ENCODE results near the gene FAM187B.
"Not testable (repeated sequence)": the region's sequence is repeated elsewhere in the genome, so short reads cannot be mapped to it uniquely, and the experiment has no call there.

DNA sequence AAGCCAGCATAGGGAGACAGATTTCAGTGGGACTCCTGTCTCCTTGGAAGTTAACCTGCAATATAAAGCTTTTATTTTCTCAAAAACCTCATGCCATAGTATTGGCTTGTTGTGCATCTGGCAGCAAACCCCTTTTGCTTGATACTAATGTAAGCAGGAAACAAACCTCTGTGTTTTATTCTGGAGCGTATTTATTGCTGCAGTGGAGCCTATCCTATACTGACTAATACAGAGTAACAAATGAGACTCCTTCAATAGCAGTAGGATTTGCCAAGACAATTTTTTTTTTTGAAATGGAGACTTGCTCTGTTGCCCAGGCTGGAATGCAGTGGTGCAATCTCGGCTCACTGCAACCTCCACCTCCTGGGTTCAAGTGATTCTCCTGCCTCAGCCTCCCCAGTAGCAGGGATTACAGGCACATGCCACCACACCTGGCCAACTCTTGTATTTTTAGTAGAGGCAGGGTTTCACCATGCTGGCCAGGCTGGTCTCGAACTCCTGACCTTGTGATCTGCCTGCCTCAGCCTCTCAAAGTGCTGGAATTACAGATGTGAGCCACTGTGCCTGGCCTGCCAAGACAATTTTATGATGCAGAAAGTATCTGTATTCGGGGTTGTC, 7.5 kb downstream of the FAM187B start:
- TF ChIP-seq POLR2A (IDR thresholded peaks at IDR 0.05) = not testable (repeated sequence)
- TF ChIP-seq, protein P1, sequence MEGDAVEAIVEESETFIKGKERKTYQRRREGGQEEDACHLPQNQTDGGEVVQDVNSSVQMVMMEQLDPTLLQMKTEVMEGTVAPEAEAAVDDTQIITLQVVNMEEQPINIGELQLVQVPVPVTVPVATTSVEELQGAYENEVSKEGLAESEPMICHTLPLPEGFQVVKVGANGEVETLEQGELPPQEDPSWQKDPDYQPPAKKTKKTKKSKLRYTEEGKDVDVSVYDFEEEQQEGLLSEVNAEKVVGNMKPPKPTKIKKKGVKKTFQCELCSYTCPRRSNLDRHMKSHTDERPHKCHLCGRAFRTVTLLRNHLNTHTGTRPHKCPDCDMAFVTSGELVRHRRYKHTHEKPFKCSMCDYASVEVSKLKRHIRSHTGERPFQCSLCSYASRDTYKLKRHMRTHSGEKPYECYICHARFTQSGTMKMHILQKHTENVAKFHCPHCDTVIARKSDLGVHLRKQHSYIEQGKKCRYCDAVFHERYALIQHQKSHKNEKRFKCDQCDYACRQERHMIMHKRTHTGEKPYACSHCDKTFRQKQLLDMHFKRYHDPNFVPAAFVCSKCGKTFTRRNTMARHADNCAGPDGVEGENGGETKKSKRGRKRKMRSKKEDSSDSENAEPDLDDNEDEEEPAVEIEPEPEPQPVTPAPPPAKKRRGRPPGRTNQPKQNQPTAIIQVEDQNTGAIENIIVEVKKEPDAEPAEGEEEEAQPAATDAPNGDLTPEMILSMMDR (IDR thresholded peaks at IDR 0.05) = not testable (repeated sequence)
